ENCODE data around the gene LRRTM4.

GRCh38 chr2:77025714-77026113 is 496.5 kb downstream of the LRRTM4 start:
- TF ChIP-seq EZH2phosphoT487 (IDR thresholded peaks at IDR 0.05; ENCODE audit: insufficient read depth, low read depth) (no peak), EZH2 (IDR thresholded peaks at IDR 0.05; ENCODE audit: insufficient read depth, poor library complexity, severe bottlenecking) (no peak)

All from GM23248 (cell line).